H1 (cell line): ENCODE measurements around the gene CDC14C. TPM values are rescaled to one million over a fixed set of nuclear protein-coding genes. Genes with fewer than 3 reads are reported as not detected.
A peak's percentile ranks its signal among the peaks of the same experiment; 100 is the strongest.

Source experiments
- CTCF ChIA-PET: fragments of 300-600 bp; sonication (Branson Sonifier 250); formaldehyde crosslinking; loops from one replicate; lab custom pipeline; 2021; ENCODE audit not compliant: partially characterized antibody; lab: Charles Lee
- POLR2A ChIA-PET: fragments of 300-600 bp; sonication (Branson Sonifier 250); formaldehyde crosslinking; loops from one replicate; lab custom pipeline; 2021; ENCODE audit warnings: inconsistent platforms; ENCODE audit not compliant: partially characterized antibody; lab: Charles Lee
- DNase-seq, 2 experiments: peaks; one replicate each; pipeline versions ENCODE4 v3.0.0 to v3.0.0-alpha.2; 2010 to 2022; ENCODE audit warnings: low spot score in 2 of 2, low read depth in 1 of 2, mixed read lengths in 1 of 2
- FAIRE-seq: peaks from 2 replicates; lab custom pipeline; 2011; peaks lifted over from hg19 to GRCh38; lab: Jason Lieb, UNC
- H2AFZ ChIP-seq: 2 replicates; pipeline ENCODE4 v1.8.1; 2012; ENCODE audit warnings: low read length, inconsistent platforms
- H2AK5ac ChIP-seq: 2 replicates; pipeline ENCODE4 v1.6.1; 2013; ENCODE audit warnings: low read depth, low read length
- H2BK120ac ChIP-seq: replicated peaks from 2 replicates; pipeline ENCODE3; 2013; ENCODE audit warnings: low read depth, low read length, inconsistent platforms
- H2BK12ac ChIP-seq: 2 replicates; pipeline ENCODE4 v1.6.1; 2013; ENCODE audit warnings: low read depth, low read length
- H2BK15ac ChIP-seq: 2 replicates; pipeline ENCODE4 v1.6.1; 2013; ENCODE audit warnings: low read length
- H2BK20ac ChIP-seq: 2 replicates; pipeline ENCODE4 v1.6.1; 2013; ENCODE audit warnings: low read length
- H2BK5ac ChIP-seq: 2 replicates; pipeline ENCODE4 v1.6.1; 2013; ENCODE audit warnings: low read depth, low read length
- H3K14ac ChIP-seq: 2 replicates; pipeline ENCODE4 v1.6.1; 2013; ENCODE audit warnings: inconsistent platforms; ENCODE audit not compliant: insufficient read length
- H3K18ac ChIP-seq: 2 replicates; pipeline ENCODE4 v1.6.1; 2013; ENCODE audit warnings: low read length; ENCODE audit errors: extremely low read depth
- H3K23ac ChIP-seq: 2 replicates; pipeline ENCODE4 v1.6.1; 2013; ENCODE audit warnings: inconsistent platforms; ENCODE audit not compliant: insufficient read length
- H3K23me2 ChIP-seq: 2 replicates; pipeline ENCODE4 v1.6.1; 2013; ENCODE audit warnings: low read depth, low read length
- H3K27ac ChIP-seq: 2 replicates; pipeline ENCODE4 v1.6.1; 2011; ENCODE audit warnings: low read depth, low read length, inconsistent platforms
- H3K27me3 ChIP-seq, 4 experiments: replicated peaks in 1 of 4; 1 replicate in 1 of 4; 2 replicates in 3 of 4; pipeline versions ENCODE4 v1.6.1 to v1.8.1; 2011 to 2013; ENCODE audit warnings: low read length in 3 of 4, mild to moderate bottlenecking in 3 of 4, inconsistent platforms in 2 of 4, mixed read lengths in 2 of 4, moderate library complexity in 1 of 4; ENCODE audit not compliant: control insufficient read depth in 3 of 4, insufficient read depth in 3 of 4; ENCODE audit errors: extremely low read depth in 1 of 4
- H3K36me3 ChIP-seq, 4 experiments: 2 replicates each; pipeline versions ENCODE4 v1.6.1 to v1.8.1; 2011 to 2013; ENCODE audit warnings: mild to moderate bottlenecking in 4 of 4, low read length in 3 of 4, moderate library complexity in 2 of 4, control low read depth in 1 of 4, inconsistent platforms in 1 of 4; ENCODE audit not compliant: insufficient read depth in 4 of 4, control insufficient read depth in 2 of 4
- H3K4ac ChIP-seq: replicated peaks from 2 replicates; pipeline ENCODE3; 2013; ENCODE audit warnings: low read length, low read depth, mixed read lengths, inconsistent platforms; ENCODE audit not compliant: insufficient read length
- H3K4me1 ChIP-seq, 4 experiments: replicated peaks in 1 of 4; 1 replicate in 1 of 4; 2 replicates in 3 of 4; pipeline versions ENCODE4 v1.6.1 to v1.8.1; 2011 to 2013; ENCODE audit warnings: low read length in 3 of 4, inconsistent platforms in 2 of 4, mixed read lengths in 1 of 4; ENCODE audit not compliant: insufficient read depth in 4 of 4, control insufficient read depth in 3 of 4
- H3K4me2 ChIP-seq, 2 experiments: 2 replicates each; pipeline versions ENCODE4 v1.6.1 to v1.8.1; 2011 to 2013; ENCODE audit warnings: low read depth in 2 of 2, low read length in 2 of 2, control low read depth in 1 of 2, inconsistent platforms in 1 of 2, mild to moderate bottlenecking in 1 of 2; ENCODE audit not compliant: insufficient read depth in 1 of 2
- H3K4me3 ChIP-seq, 4 experiments: fragments of 200-600, 300-600 bp in 1 of 4; sonication (generic), shearing (Covaris generic), sonication (Bioruptor Twin) in 1 of 4; 2 replicates each; pipeline versions ENCODE4 v1.5.1 to v1.8.1; 2011 to 2016; ENCODE audit warnings: low read length in 4 of 4, low read depth in 3 of 4, control low read depth in 2 of 4, inconsistent platforms in 2 of 4, mild to moderate bottlenecking in 2 of 4, mixed read lengths in 1 of 4, moderate library complexity in 1 of 4; ENCODE audit not compliant: insufficient read depth in 2 of 4; ENCODE audit errors: extremely low read depth in 1 of 4
- H3K56ac ChIP-seq: replicated peaks from 2 replicates; pipeline ENCODE3; 2013; ENCODE audit warnings: low read depth, mild to moderate bottlenecking, mixed read lengths, low read length, inconsistent platforms; ENCODE audit not compliant: insufficient read length
- H3K79me1 ChIP-seq: 2 replicates; pipeline ENCODE4 v1.6.1; 2013; ENCODE audit warnings: low read depth, low read length, control low read depth
- H3K79me2 ChIP-seq, 2 experiments: 2 replicates each; pipeline versions ENCODE4 v1.6.1 to v1.8.1; 2012 to 2013; ENCODE audit warnings: low read length in 2 of 2, mild to moderate bottlenecking in 2 of 2, inconsistent platforms in 1 of 2; ENCODE audit not compliant: insufficient read depth in 2 of 2, control insufficient read depth in 1 of 2
- H3K9ac ChIP-seq, 4 experiments: replicated peaks in 1 of 4; 1 replicate in 1 of 4; 2 replicates in 3 of 4; pipeline versions ENCODE4 v1.6.1 to v1.8.1; 2011 to 2013; ENCODE audit warnings: low read depth in 3 of 4, low read length in 3 of 4, control low read depth in 2 of 4, mild to moderate bottlenecking in 2 of 4, moderate library complexity in 2 of 4, inconsistent platforms in 1 of 4; ENCODE audit errors: extremely low read depth in 1 of 4
- H3K9me3 ChIP-seq, 2 experiments: 2 replicates each; pipeline versions ENCODE4 v1.6.1 to v1.8.1; 2012 to 2013; ENCODE audit warnings: mild to moderate bottlenecking in 2 of 2, moderate library complexity in 2 of 2, control low read depth in 1 of 2, inconsistent platforms in 1 of 2, low read depth in 1 of 2, low read length in 1 of 2, mixed read lengths in 1 of 2; ENCODE audit not compliant: insufficient read depth in 2 of 2
- H4K20me1 ChIP-seq, 2 experiments: replicated peaks in 1 of 2; 2 replicates each; pipeline versions ENCODE3 to v1.8.1; 2011 to 2013; ENCODE audit warnings: inconsistent platforms in 2 of 2, low read length in 2 of 2, mild to moderate bottlenecking in 1 of 2; ENCODE audit not compliant: insufficient read depth in 2 of 2, control insufficient read depth in 1 of 2
- H4K5ac ChIP-seq: 2 replicates; pipeline ENCODE4 v1.6.1; 2013; ENCODE audit warnings: low read length, low read depth, mixed read lengths, inconsistent platforms; ENCODE audit not compliant: insufficient read length
- H4K8ac ChIP-seq: 2 replicates; pipeline ENCODE4 v1.8.0; 2013; ENCODE audit warnings: mild to moderate bottlenecking, moderate library complexity, low read length, inconsistent platforms; ENCODE audit not compliant: insufficient read depth; ENCODE audit errors: extremely low read depth
- H4K91ac ChIP-seq: replicated peaks from 2 replicates; pipeline ENCODE3; 2013; ENCODE audit warnings: low read length, mixed read lengths, inconsistent platforms; ENCODE audit not compliant: insufficient read length
- ATF3 ChIP-seq: IDR thresholded peaks from 2 replicates; pipeline ENCODE4 v1.6.1; 2011; ENCODE audit warnings: low read depth, mild to moderate bottlenecking, low read length; ENCODE audit not compliant: insufficient read depth
- CBX8 ChIP-seq: fragments of 300-800, 300-1000 bp; sonication (generic); IDR thresholded peaks from 2 replicates; pipeline ENCODE4 v1.7.1; 2016; ENCODE audit warnings: low read depth, low read length, borderline replicate concordance
- CEBPB ChIP-seq: IDR thresholded peaks from 2 replicates; pipeline ENCODE4 v1.6.1; 2012; ENCODE audit warnings: low read depth, low read length
- CTBP2 ChIP-seq: IDR thresholded peaks from 2 replicates; pipeline ENCODE4 v1.7.0; 2011; ENCODE audit warnings: borderline replicate concordance, mild to moderate bottlenecking, moderate library complexity, mixed read lengths, low read length; ENCODE audit not compliant: insufficient read depth, insufficient read length
- EGR1 ChIP-seq: IDR thresholded peaks from 2 replicates; pipeline ENCODE4 v1.6.1; 2011; ENCODE audit warnings: low read depth, low read length, borderline replicate concordance
- GABPA ChIP-seq: IDR thresholded peaks from 2 replicates; pipeline ENCODE4 v1.6.1; 2011; ENCODE audit warnings: mild to moderate bottlenecking, low read length, moderate library complexity, borderline replicate concordance; ENCODE audit not compliant: insufficient read depth
- KDM4A ChIP-seq: IDR thresholded peaks from one replicate; pipeline ENCODE4 v1.7.1; 2012; ENCODE audit warnings: low read depth, mild to moderate bottlenecking, moderate library complexity, low read length, inconsistent platforms; ENCODE audit not compliant: severe bottlenecking
- NRF1 ChIP-seq: IDR thresholded peaks from 2 replicates; pipeline ENCODE4 v1.6.1; 2011; ENCODE audit warnings: mild to moderate bottlenecking, low read depth, low read length, improper control_type of control experiment
- RBBP5 ChIP-seq: IDR thresholded peaks from 2 replicates; pipeline ENCODE4 v1.7.1; 2012; ENCODE audit warnings: low read depth, mild to moderate bottlenecking, inconsistent platforms, low read length, moderate library complexity, borderline replicate concordance
- SIN3A ChIP-seq, 2 experiments: IDR thresholded peaks in 1 of 2; conservative IDR thresholded peaks in 1 of 2; 2 replicates each; pipeline ENCODE4 v1.6.1; 2011 to 2012; ENCODE audit warnings: low read length in 2 of 2, improper control_type of control experiment in 1 of 2, low read depth in 1 of 2, mild to moderate bottlenecking in 1 of 2
- SIX5 ChIP-seq: IDR thresholded peaks from 2 replicates; pipeline ENCODE4 v1.6.1; 2011; ENCODE audit warnings: mild to moderate bottlenecking, low read depth, low read length
- SP1 ChIP-seq: IDR thresholded peaks from 2 replicates; pipeline ENCODE4 v1.6.1; 2011; ENCODE audit warnings: low read depth, low read length
- SRF ChIP-seq: IDR thresholded peaks from 2 replicates; pipeline ENCODE4 v1.6.1; 2011; ENCODE audit warnings: mild to moderate bottlenecking, low read depth, low read length, moderate library complexity
- YY1 ChIP-seq: IDR thresholded peaks from 2 replicates; pipeline ENCODE4 v1.6.1; 2011; ENCODE audit warnings: low read depth, mild to moderate bottlenecking, low read length
- WGBS, 2 experiments: shearing (Covaris generic) in 1 of 2; methylation state at CpG; one replicate each; pipeline versions ENCODE4 v1.1.6 to v1.1.7; 2013 to 2015; ENCODE audit warnings: low lambda C conversion rate in 2 of 2, mixed read lengths in 2 of 2, inconsistent platforms in 1 of 2, low coverage in 1 of 2, missing lambda C conversion rate in 1 of 2; ENCODE audit not compliant: insufficient replicate concordance in 2 of 2, insufficient coverage in 1 of 2, insufficient read length in 1 of 2; ENCODE audit errors: extremely low coverage in 1 of 2, missing lambda C conversion rate in 1 of 2; 5-methylcytosine and 5-hydroxymethylcytosine counted together
- polyA plus RNA-seq, 7 experiments: library from polyadenylated mRNA; depleted of rRNA in 3 of 7; stranded (reverse) in 5 of 7; unstranded in 2 of 7; fragments of >200 nt in 5 of 7; fragments of 200-250 nt in 2 of 7; gene quantifications; 1 replicate in 5 of 7; 2 replicates in 1 of 7; 4 replicates in 1 of 7; pipeline versions ENCODE4 v1.2.1 to v1.2.3, GENCODE V29; 2011 to 2013; ENCODE audit warnings: missing spikeins in 2 of 7, mixed read lengths in 2 of 7
- total RNA-seq: library from RNA; stranded (reverse); fragmentation: NEBNext Ultra II Directional; extraction: Animal tissue kit (Norgen Biotek cat#: 25700); gene quantifications from 2 replicates; pipeline ENCODE4 v1.2.1, GENCODE V29; 2021

Gene CDC14C
- total and polyA plus RNA-seq, 2 of the 8 experiments (the other 6 are each of a cell fraction or from before 2014, with no cell fraction given): 0.09 TPM; not detected in 1

- Histone ChIP-seq H3K23ac (no peak overlapping the region), H3K23me2 (no peaks in the 10 kb centered on the region), H3K4me1 (no peaks in the 10 kb centered on the region), H2BK120ac (no peak overlapping the region), H3K4me3 (no peak overlapping the region), H3K79me2 (no peaks in the 10 kb centered on the region), H3K4ac (no peak overlapping the region), H4K20me1 (no peaks in the 10 kb centered on the region), H4K8ac (no peak overlapping the region), H3K4me2 (no peak overlapping the region), H4K91ac (no peak overlapping the region), H2BK20ac (no peak overlapping the region), H3K9ac (no peak overlapping the region), H3K14ac (no peak overlapping the region), H2BK5ac (no peak overlapping the region), H2BK15ac (no peak overlapping the region), H3K18ac (no peak overlapping the region), H3K56ac (no peak overlapping the region), H3K27ac (no peak overlapping the region), H3K27me3 (no peaks in the 10 kb centered on the region), H3K9me3 (peaks cover 0 to 17% of the 10 kb centered on the region in 2 experiments; a peak in 3 of 4 replicates), H3K79me1 (no peaks in the 10 kb centered on the region; the same call in 1 of the 2 replicates), H3K36me3 (no peaks in the 10 kb centered on the region), H4K5ac (no peak overlapping the region), H2BK12ac (no peak overlapping the region), H2AK5ac (no peak overlapping the region), H2AFZ (peak overlapping the region; percentile 92)
- FAIRE-seq (no peak), DNase-seq (no peak)
- 82% methylated on average over 2 of the region's 2 CpGs; no CpG with 5 or more reads in 1 of the 2 experiments for WGBS, 2 experiments
- ChIA-PET CTCF (interaction anchor here (0.9 to 1.1 kb wide), 2 partner anchors 12 to 210 kb away, joined by 3 read pairs; no protein-coding TSS in a partner anchor), POLR2A (no interaction called here)
- TF ChIP-seq SRF (no peak), SP1 (no peak), SIX5 (no peak), ATF3 (no peak), EGR1 (no peak), RBBP5 (no peak), CBX8 (no peak), YY1 (no peak), GABPA (no peak), CTBP2 (no peak), SIN3A (conservative IDR thresholded peaks at IDR 0.05 in 1 of 2, IDR thresholded peaks at IDR 0.05 in 1 of 2; ENCODE audit: low read depth in 1 of 2, low read length in 2 of 2) (no peak), KDM4A (no peak), NRF1 (no peak), CEBPB (no peak)
Measured at GRCh38 chr7:48887500-48887899, 36.8 kb upstream of the CDC14C start.
